Endothelial cell of umbilical vein (primary cell): ENCODE data around the gene GNAZ. TPM values are rescaled to one million over a fixed set of nuclear protein-coding genes. Genes with fewer than 3 reads are reported as not detected.

Source experiments
- BruUV-seq: library from RNA; stranded (reverse); fragments of 400-500 nt; replicated peaks from 2 replicates; lab custom pipeline; 2021; lab: Mats Ljungman, UMichigan
- CTCF ChIA-PET: fragments of 300-600, 350-600 bp; sonication (Branson Sonifier 250); formaldehyde crosslinking; loops from one replicate; lab custom pipeline; 2021; ENCODE audit warnings: antibody characterized with exemption, inconsistent platforms; lab: Charles Lee
- POLR2A ChIA-PET: fragments of 300-600, 350-600 bp; sonication (Branson Sonifier 250); formaldehyde crosslinking; loops from one replicate; lab custom pipeline; 2021; ENCODE audit warnings: antibody characterized with exemption, inconsistent platforms; lab: Charles Lee
- DNase-seq: peaks from one replicate; pipeline ENCODE4 v3.0.0-alpha.2; 2011; ENCODE audit warnings: low read depth, low spot score
- FAIRE-seq: peaks from 2 replicates; lab custom pipeline; 2011; peaks lifted over from hg19 to GRCh38; lab: Jason Lieb, UNC
- H2AFZ ChIP-seq: 2 replicates; pipeline ENCODE4 v1.6.0; 2012; ENCODE audit warnings: low read depth, low read length, control low read depth, inconsistent platforms
- H3K27ac ChIP-seq: 2 replicates; pipeline ENCODE4 v1.5.1; 2011; ENCODE audit warnings: low read depth, mild to moderate bottlenecking, control low read depth, low read length, moderate library complexity; ENCODE audit not compliant: insufficient read depth
- H3K27me3 ChIP-seq, 2 experiments: 2 replicates each; pipeline versions ENCODE4 v1.6.0 to v1.6.1; 2011; ENCODE audit warnings: low read length in 2 of 2, mixed read lengths in 1 of 2; ENCODE audit not compliant: control insufficient read depth in 2 of 2, insufficient read depth in 2 of 2
- H3K36me3 ChIP-seq, 2 experiments: 2 replicates in 1 of 2; 3 replicates in 1 of 2; pipeline ENCODE4 v1.5.1; 2011; ENCODE audit warnings: low read length in 2 of 2, mild to moderate bottlenecking in 1 of 2, moderate library complexity in 1 of 2; ENCODE audit not compliant: control insufficient read depth in 2 of 2, insufficient read depth in 2 of 2; ENCODE audit errors: extremely low read depth in 1 of 2
- H3K4me1 ChIP-seq: 3 replicates; pipeline ENCODE4 v1.5.1; 2011; ENCODE audit warnings: mild to moderate bottlenecking, low read length; ENCODE audit not compliant: control insufficient read depth, insufficient read depth; ENCODE audit errors: extremely low read depth
- H3K4me2 ChIP-seq: 2 replicates; pipeline ENCODE4 v1.6.1; 2011; ENCODE audit warnings: low read length, control low read depth, mixed read lengths; ENCODE audit not compliant: insufficient read depth
- H3K4me3 ChIP-seq, 3 experiments: fragments of 200-600 bp in 1 of 3; sonication (generic), shearing (Covaris generic) in 1 of 3; replicated peaks in 1 of 3; 2 replicates each; pipeline ENCODE4 v1.5.1; 2011 to 2016; ENCODE audit warnings: control low read depth in 3 of 3, low read length in 3 of 3, mild to moderate bottlenecking in 2 of 3, inconsistent platforms in 1 of 3, low read depth in 1 of 3, moderate library complexity in 1 of 3; ENCODE audit not compliant: insufficient read depth in 1 of 3
- H3K79me2 ChIP-seq: 2 replicates; pipeline ENCODE4 v1.6.0; 2012; ENCODE audit warnings: low read length, inconsistent platforms; ENCODE audit not compliant: control insufficient read depth, insufficient read depth
- H3K9ac ChIP-seq: replicated peaks from 2 replicates; pipeline ENCODE3; 2011; ENCODE audit warnings: low read length, control low read depth; ENCODE audit not compliant: insufficient read depth; ENCODE audit errors: extremely low read depth
- H3K9me1 ChIP-seq: replicated peaks from 3 replicates; pipeline ENCODE4 v1.6.0; 2011; ENCODE audit warnings: mild to moderate bottlenecking, low read length; ENCODE audit not compliant: control insufficient read depth, insufficient read depth; ENCODE audit errors: extremely low read depth
- H3K9me3 ChIP-seq: replicated peaks from 2 replicates; pipeline ENCODE4 v1.5.1; 2012; ENCODE audit warnings: low read length, inconsistent platforms; ENCODE audit not compliant: control insufficient read depth, insufficient read depth
- H4K20me1 ChIP-seq: replicated peaks from 2 replicates; pipeline ENCODE3; 2011; ENCODE audit warnings: mild to moderate bottlenecking, low read length; ENCODE audit not compliant: control insufficient read depth, insufficient read depth; ENCODE audit errors: extremely low read depth
- CTCF ChIP-seq, 2 donors: IDR thresholded peaks; 1 replicate in 1 of 2; 2 replicates in 1 of 2; pipeline ENCODE4 v1.5.1; 2011; ENCODE audit warnings: low read length in 2 of 2, mild to moderate bottlenecking in 2 of 2, moderate library complexity in 2 of 2, control low read depth in 1 of 2, inconsistent platforms in 1 of 2, low read depth in 1 of 2; ENCODE audit not compliant: insufficient read depth in 1 of 2; ENCODE audit errors: extremely low read depth in 1 of 2
- EZH2 ChIP-seq: IDR thresholded peaks from 2 replicates; pipeline ENCODE4 v1.6.1; 2012; ENCODE audit warnings: borderline replicate concordance, low read depth, mild to moderate bottlenecking, moderate library complexity, low read length, inconsistent platforms; ENCODE audit not compliant: severe bottlenecking
- FOS ChIP-seq: IDR thresholded peaks from 2 replicates; pipeline ENCODE4 v1.6.1; 2011; ENCODE audit warnings: mild to moderate bottlenecking, low read length, moderate library complexity, borderline replicate concordance; ENCODE audit not compliant: insufficient read depth
- GATA2 ChIP-seq: IDR thresholded peaks from 2 replicates; pipeline ENCODE4 v1.7.0; 2011; ENCODE audit warnings: low read depth, mild to moderate bottlenecking, moderate library complexity, mixed read lengths, low read length; ENCODE audit not compliant: insufficient read length, insufficient read depth
- JUN ChIP-seq: IDR thresholded peaks from 2 replicates; pipeline ENCODE4 v1.6.1; 2011; ENCODE audit warnings: borderline replicate concordance, low read depth; ENCODE audit not compliant: insufficient read length, insufficient read depth
- MAX ChIP-seq: IDR thresholded peaks from 2 replicates; pipeline ENCODE4 v1.6.1; 2011; ENCODE audit not compliant: insufficient read depth, insufficient read length
- MYC ChIP-seq: IDR thresholded peaks from one replicate; pipeline ENCODE4 v1.6.1; 2011; ENCODE audit warnings: mild to moderate bottlenecking, low read depth, low read length
- POLR2A ChIP-seq: IDR thresholded peaks from 2 replicates; pipeline ENCODE4 v1.6.1; 2012; ENCODE audit warnings: low read depth, mild to moderate bottlenecking, control low read depth, low read length
- POLR2AphosphoS5 ChIP-seq: IDR thresholded peaks from 2 replicates; pipeline ENCODE4 v1.6.1; 2012; ENCODE audit warnings: low read depth, mild to moderate bottlenecking, control low read depth, low read length, moderate library complexity; ENCODE audit not compliant: insufficient read depth
- dilution Hi-C: fragments of 300-500 bp; cut with MboI; formaldehyde crosslinking; loops from one replicate; pipeline ENCODE4 v1.15.0; 2019; ENCODE audit warnings: low sequenced_read_pairs; ENCODE audit not compliant: extremely low pct_ligation_motif_present
- intact Hi-C: fragments of 100-400 bp; cut with micrococcal nuclease; formaldehyde crosslinking; loops from one replicate; pipeline ENCODE4 v1.10.0; 2022
- polyA plus RNA-seq, 4 experiments: library from polyadenylated mRNA; depleted of rRNA in 3 of 4; stranded (reverse) in 3 of 4; unstranded in 1 of 4; fragments of >200 nt; gene quantifications; 2 replicates each; pipeline versions ENCODE4 v1.2.1 to v1.2.3, GENCODE V29; 2011 to 2012; ENCODE audit warnings: missing spikeins in 1 of 4
- total RNA-seq: library from RNA; stranded (reverse); gene quantifications from 2 replicates; pipeline ENCODE4 v1.2.3, GENCODE V29; 2021

GNAZ gene
- total and polyA plus RNA-seq, 2 donors (not counting 3 experiments of a cell fraction or from before 2014, with no cell fraction given): 0.44 to 0.86 TPM

- no peak overlapping the region for H2AFZ ChIP-seq
- intact Hi-C loops: no loop called here
- H3K36me3 ChIP-seq: no peaks in the 10 kb centered on the region
- no peaks in the 10 kb centered on the region for H3K4me1 ChIP-seq
- H3K9me1 ChIP-seq: no peaks in the 10 kb centered on the region
- no peak for DNase-seq
- H3K4me2 ChIP-seq: no peak overlapping the region
- H3K4me3 ChIP-seq: no peak overlapping the region
- peaks cover 3 to 4% of the 10 kb centered on the region in 2 experiments for H3K27me3 ChIP-seq
- TF ChIP-seq JUN (no peak), EZH2 (no peak), POLR2A (no peak), GATA2 (no peak), POLR2AphosphoS5 (no peak), CTCF (IDR thresholded peaks at IDR 0.05; ENCODE audit: extremely low read depth in 1 of 2, insufficient read depth in 1 of 2, low read depth in 1 of 2, low read length in 2 of 2) (no peak), MYC (no peak), MAX (no peak), FOS (no peak)
- no peaks in the 10 kb centered on the region for H3K9me3 ChIP-seq
- no peak for FAIRE-seq
- dilution Hi-C loops: no loop called here
- ChIA-PET CTCF (interaction anchor here (0.9 to 15.6 kb wide), 6 partner anchors 9 to 341 kb away, joined by 3 to 401 read pairs (median 4); no protein-coding TSS in a partner anchor), POLR2A (no interaction called here)
- no peaks in the 10 kb centered on the region for H3K79me2 ChIP-seq
- H4K20me1 ChIP-seq: no peaks in the 10 kb centered on the region
- no TSS peak for BruUV-seq
- no peak overlapping the region for H3K27ac ChIP-seq
- H3K9ac ChIP-seq: no peak overlapping the region
Observed at GRCh38 chr22:23129149-23129548, 58.8 kb downstream of the GNAZ start.
